CD14-positive monocyte (primary cell): ENCODE measurements around the gene TMCO4. TPM values are rescaled to one million over a fixed set of nuclear protein-coding genes. Genes with fewer than 3 reads are reported as not detected.

Experiments used
- DNase-seq, 3 donors: peaks; one replicate each; pipeline ENCODE4 v3.0.0-alpha.2; 2011 to 2022
- H2AFZ ChIP-seq: 2 replicates; pipeline ENCODE4 v1.6.0; 2012; ENCODE audit warnings: mild to moderate bottlenecking, low read depth, low read length, inconsistent platforms; ENCODE audit not compliant: insufficient read depth, poor library complexity, severe bottlenecking
- H3K27ac ChIP-seq, 2 donors: 1 replicate in 1 of 2; 2 replicates in 1 of 2; pipeline ENCODE4 v1.5.1; 2012 to 2013; ENCODE audit warnings: low read length in 2 of 2, control low read depth in 1 of 2, inconsistent platforms in 1 of 2, low read depth in 1 of 2, mild to moderate bottlenecking in 1 of 2
- H3K27me3 ChIP-seq, 2 donors: one replicate each; pipeline versions ENCODE4 v1.6.0 to v1.6.1; 2011 to 2013; ENCODE audit warnings: low read length in 2 of 2; ENCODE audit not compliant: control insufficient read depth in 2 of 2, insufficient read depth in 2 of 2
- H3K36me3 ChIP-seq, 2 donors: replicated peaks in 1 of 2; 1 replicate in 1 of 2; 2 replicates in 1 of 2; pipeline versions ENCODE4 v1.5.1 to v1.6.1; 2012 to 2013; ENCODE audit warnings: low read length in 2 of 2, control low read depth in 1 of 2, inconsistent platforms in 1 of 2, mild to moderate bottlenecking in 1 of 2; ENCODE audit not compliant: insufficient read depth in 2 of 2, control insufficient read depth in 1 of 2
- H3K4me1 ChIP-seq, 2 donors: 1 replicate in 1 of 2; 2 replicates in 1 of 2; pipeline versions ENCODE4 v1.5.1 to v1.6.1; 2012 to 2013; ENCODE audit warnings: low read length in 2 of 2, control low read depth in 1 of 2, inconsistent platforms in 1 of 2, mild to moderate bottlenecking in 1 of 2, moderate library complexity in 1 of 2; ENCODE audit not compliant: insufficient read depth in 2 of 2, control insufficient read depth in 1 of 2
- H3K4me2 ChIP-seq: replicated peaks from 2 replicates; pipeline ENCODE3; 2012; ENCODE audit warnings: low read length, moderate library complexity, mild to moderate bottlenecking; ENCODE audit not compliant: poor library complexity, severe bottlenecking; ENCODE audit errors: extremely low read depth
- H3K4me3 ChIP-seq, 3 experiments: fragments of 200-600 bp in 1 of 3; sonication (generic) in 1 of 3; replicated peaks in 1 of 3; 1 replicate in 2 of 3; 2 replicates in 1 of 3; pipeline ENCODE4 v1.5.1; 2011 to 2013; ENCODE audit warnings: low read length in 3 of 3, mild to moderate bottlenecking in 3 of 3, control low read depth in 2 of 3, low read depth in 2 of 3, inconsistent platforms in 1 of 3, moderate library complexity in 1 of 3
- H3K79me2 ChIP-seq: 2 replicates; pipeline ENCODE4 v1.6.0; 2012; ENCODE audit warnings: mild to moderate bottlenecking, control low read depth, inconsistent platforms, low read length, moderate library complexity; ENCODE audit not compliant: insufficient read depth
- H3K9ac ChIP-seq: 2 replicates; pipeline ENCODE4 v1.6.0; 2017; ENCODE audit warnings: low read length, mild to moderate bottlenecking; ENCODE audit not compliant: insufficient read depth, poor library complexity, severe bottlenecking
- H3K9me3 ChIP-seq, 2 donors: replicated peaks in 1 of 2; 1 replicate in 1 of 2; 2 replicates in 1 of 2; pipeline versions ENCODE4 v1.5.1 to v1.6.1; 2012 to 2013; ENCODE audit warnings: low read length in 2 of 2, control low read depth in 1 of 2; ENCODE audit not compliant: control insufficient read depth in 1 of 2, insufficient read depth in 1 of 2
- H4K20me1 ChIP-seq: 2 replicates; pipeline ENCODE4 v1.6.0; 2012; ENCODE audit warnings: mild to moderate bottlenecking, low read length, control low read depth, moderate library complexity; ENCODE audit not compliant: insufficient read depth
- H3K27ac Mint-ChIP-seq, 7 donors: one replicate each; pipeline ENCODE4 v1.8.0; 2020; ENCODE audit warnings: mild to moderate bottlenecking in 7 of 7, mixed read lengths in 7 of 7, moderate library complexity in 6 of 7, inconsistent platforms in 2 of 7
- H3K27me3 Mint-ChIP-seq, 3 donors: one replicate each; pipeline ENCODE4 v1.8.0; 2021 to 2022; ENCODE audit warnings: low read depth in 3 of 3, mild to moderate bottlenecking in 3 of 3, mixed read lengths in 3 of 3, moderate library complexity in 3 of 3, inconsistent platforms in 1 of 3
- H3K36me3 Mint-ChIP-seq, 2 donors: one replicate each; pipeline ENCODE4 v1.8.0; 2020; ENCODE audit warnings: mixed read lengths in 2 of 2, inconsistent platforms in 1 of 2, mild to moderate bottlenecking in 1 of 2
- H3K4me1 Mint-ChIP-seq: one replicate; pipeline ENCODE4 v1.8.0; 2020; ENCODE audit warnings: mild to moderate bottlenecking, mixed read lengths
- H3K4me3 Mint-ChIP-seq, 2 donors: one replicate each; pipeline ENCODE4 v1.8.0; 2020; ENCODE audit warnings: mild to moderate bottlenecking in 2 of 2, mixed read lengths in 2 of 2, moderate library complexity in 1 of 2
- H3K9me3 Mint-ChIP-seq, 7 donors: one replicate each; pipeline ENCODE4 v1.8.0; 2020 to 2022; ENCODE audit warnings: mixed read lengths in 7 of 7, mild to moderate bottlenecking in 6 of 7, moderate library complexity in 6 of 7, inconsistent platforms in 2 of 7
- WGBS: methylation state at CpG from one replicate; pipeline ENCODE4 v1.1.5; 2013; ENCODE audit warnings: missing lambda C conversion rate; ENCODE audit not compliant: insufficient coverage; 5-methylcytosine and 5-hydroxymethylcytosine counted together
- intact Hi-C, 2 donors: fragments of 100-400 bp; cut with micrococcal nuclease; formaldehyde crosslinking; loops; one replicate each; pipeline versions ENCODE4 v1.15.0 to v1.15.1; 2023
- polyA plus RNA-seq, 3 donors: library from polyadenylated mRNA; depleted of rRNA in 1 of 3; unstranded in 2 of 3; stranded (reverse) in 1 of 3; fragments of 300-500 nt in 2 of 3; fragments of >200 nt in 1 of 3; fragmentation: Illumina TruSeq in 2 of 3; gene quantifications; 1 replicate in 2 of 3; 2 replicates in 1 of 3; pipeline ENCODE4 v1.2.3, GENCODE V29; 2012 to 2021
- TF ChIP-seq, protein P1 (sequence below): fragments of 200-600 bp; IDR thresholded peaks from one replicate; pipeline ENCODE4 v1.8.0; 2022; ENCODE audit warnings: antibody characterized with exemption, mild to moderate bottlenecking

Gene TMCO4
- polyA plus RNA-seq, 3 donors = 6.9 to 10.1 (median 7.9) TPM

DNA sequence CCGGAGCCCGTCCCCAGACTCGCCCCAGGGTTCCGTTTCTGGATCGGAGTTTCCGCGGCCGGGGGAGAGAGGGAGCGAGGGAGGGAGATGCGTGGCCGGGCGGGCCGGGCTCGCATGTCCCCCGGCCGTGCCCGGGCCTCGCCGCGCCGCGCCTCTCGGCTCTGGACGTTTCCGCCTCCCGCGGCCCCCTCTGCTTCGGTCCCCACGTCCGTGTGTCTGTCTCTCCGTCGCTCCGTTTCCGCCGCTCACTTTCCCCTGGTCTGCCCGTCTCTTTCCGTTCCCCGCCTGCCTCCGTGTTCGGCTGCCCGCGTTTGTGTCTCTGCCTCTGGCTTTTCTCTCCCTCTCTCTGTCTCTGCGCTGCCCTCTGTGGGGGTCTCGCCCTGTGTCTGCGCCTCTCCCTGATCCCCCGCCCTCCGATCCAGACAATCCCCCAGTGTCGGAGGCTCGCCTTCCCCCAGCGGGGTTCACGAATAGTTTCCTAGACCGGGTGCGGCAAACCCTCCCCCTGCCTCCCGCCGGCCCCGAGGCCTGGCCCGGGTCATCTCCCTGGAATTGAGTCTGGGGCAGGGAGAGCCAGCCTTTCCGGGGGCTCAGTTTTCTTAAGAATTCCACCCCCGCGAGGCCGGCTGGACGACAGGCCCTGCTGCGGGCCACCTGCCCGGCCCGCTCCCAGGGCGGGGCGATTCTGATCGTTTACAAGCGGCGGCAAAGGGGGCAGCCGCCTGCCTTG lies 154.9 kb downstream of the TMCO4 start:
- Mint-ChIP-seq H3K9me3 (peaks cover 0 to 23% (median 5%) of the 10 kb centered on the region in 7 donors), H3K27me3 (peaks cover 62 to 85% (median 62%) of the 10 kb centered on the region in 3 donors), H3K27ac (peak overlapping the region in 3 of 7 donors; percentile 19 to 73 (median 25)), H3K4me3 (peak overlapping the region; percentile 85 to 99), H3K36me3 (peaks cover 2 to 5% of the 10 kb centered on the region in 2 donors), H3K4me1 (peaks cover 19% of the 10 kb centered on the region)
- H3K27me3 ChIP-seq = peaks cover 30 to 73% of the 10 kb centered on the region in 2 donors
- no peaks in the 10 kb centered on the region for H3K36me3 ChIP-seq
- intact Hi-C loops = no loop called here
- peak overlapping the region in 2 of 3 experiments; percentile 7 to 66 for H3K4me3 ChIP-seq
- H4K20me1 ChIP-seq = no peaks in the 10 kb centered on the region
- peak overlapping the region; percentile 76 for H3K4me2 ChIP-seq
- TF ChIP-seq, protein P1, sequence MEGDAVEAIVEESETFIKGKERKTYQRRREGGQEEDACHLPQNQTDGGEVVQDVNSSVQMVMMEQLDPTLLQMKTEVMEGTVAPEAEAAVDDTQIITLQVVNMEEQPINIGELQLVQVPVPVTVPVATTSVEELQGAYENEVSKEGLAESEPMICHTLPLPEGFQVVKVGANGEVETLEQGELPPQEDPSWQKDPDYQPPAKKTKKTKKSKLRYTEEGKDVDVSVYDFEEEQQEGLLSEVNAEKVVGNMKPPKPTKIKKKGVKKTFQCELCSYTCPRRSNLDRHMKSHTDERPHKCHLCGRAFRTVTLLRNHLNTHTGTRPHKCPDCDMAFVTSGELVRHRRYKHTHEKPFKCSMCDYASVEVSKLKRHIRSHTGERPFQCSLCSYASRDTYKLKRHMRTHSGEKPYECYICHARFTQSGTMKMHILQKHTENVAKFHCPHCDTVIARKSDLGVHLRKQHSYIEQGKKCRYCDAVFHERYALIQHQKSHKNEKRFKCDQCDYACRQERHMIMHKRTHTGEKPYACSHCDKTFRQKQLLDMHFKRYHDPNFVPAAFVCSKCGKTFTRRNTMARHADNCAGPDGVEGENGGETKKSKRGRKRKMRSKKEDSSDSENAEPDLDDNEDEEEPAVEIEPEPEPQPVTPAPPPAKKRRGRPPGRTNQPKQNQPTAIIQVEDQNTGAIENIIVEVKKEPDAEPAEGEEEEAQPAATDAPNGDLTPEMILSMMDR = no peak
- peak overlapping the region; percentile 46 for H3K9ac ChIP-seq
- WGBS = under 1% methylated on average over 70 of the region's 71 CpGs
- H3K27ac ChIP-seq = no peak overlapping the region
- H2AFZ ChIP-seq = peak overlapping the region; percentile 67
- peaks cover 0 to 9% of the 10 kb centered on the region in 2 donors for H3K9me3 ChIP-seq
- no peak for DNase-seq
- peaks cover 6 to 14% of the 10 kb centered on the region in 2 donors for H3K4me1 ChIP-seq
- H3K79me2 ChIP-seq = no peaks in the 10 kb centered on the region

DNA sequence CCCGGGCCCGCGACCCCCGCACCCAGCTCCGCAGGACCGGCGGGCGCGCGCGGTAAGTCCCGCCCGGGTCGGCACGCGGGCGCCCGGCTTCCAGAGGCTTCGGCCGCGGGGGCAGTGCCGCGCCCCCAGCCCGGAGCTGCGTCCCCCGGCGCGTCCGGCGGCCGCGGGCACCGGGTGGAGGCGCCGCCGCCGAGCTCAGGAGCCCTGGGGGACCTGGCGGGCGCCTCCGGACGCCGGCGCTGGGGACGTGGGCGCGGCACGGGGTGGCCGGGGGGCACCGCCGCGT lies 155.4 kb downstream of the TMCO4 start:
- no peaks in the 10 kb centered on the region for H3K79me2 ChIP-seq
- no peak overlapping the region for H3K9ac ChIP-seq
- H2AFZ ChIP-seq = peak overlapping the region; percentile 67
- intact Hi-C loops = no loop called here
- peaks cover 6 to 14% of the 10 kb centered on the region in 2 donors for H3K4me1 ChIP-seq
- no peaks in the 10 kb centered on the region for H4K20me1 ChIP-seq
- Mint-ChIP-seq H3K4me1 (peaks cover 19% of the 10 kb centered on the region), H3K9me3 (peaks cover 0 to 23% (median 5%) of the 10 kb centered on the region in 7 donors), H3K4me3 (no peak overlapping the region), H3K36me3 (peaks cover 2 to 5% of the 10 kb centered on the region in 2 donors), H3K27me3 (peaks cover 62 to 85% (median 67%) of the 10 kb centered on the region in 3 donors), H3K27ac (no peak overlapping the region)
- H3K36me3 ChIP-seq = no peaks in the 10 kb centered on the region
- no peak for DNase-seq
- H3K4me3 ChIP-seq = peak overlapping the region in 1 of 3 experiments; percentile 66
- peaks cover 0 to 9% of the 10 kb centered on the region in 2 donors for H3K9me3 ChIP-seq
- no peak overlapping the region for H3K27ac ChIP-seq
- WGBS = under 1% methylated on average over 51 of the region's 51 CpGs
- TF ChIP-seq, protein P1 = no peak
- peak overlapping the region; percentile 76 for H3K4me2 ChIP-seq
- peaks cover 30 to 73% of the 10 kb centered on the region in 2 donors for H3K27me3 ChIP-seq
